ENCODE results near the gene ASCL4.

DNA sequence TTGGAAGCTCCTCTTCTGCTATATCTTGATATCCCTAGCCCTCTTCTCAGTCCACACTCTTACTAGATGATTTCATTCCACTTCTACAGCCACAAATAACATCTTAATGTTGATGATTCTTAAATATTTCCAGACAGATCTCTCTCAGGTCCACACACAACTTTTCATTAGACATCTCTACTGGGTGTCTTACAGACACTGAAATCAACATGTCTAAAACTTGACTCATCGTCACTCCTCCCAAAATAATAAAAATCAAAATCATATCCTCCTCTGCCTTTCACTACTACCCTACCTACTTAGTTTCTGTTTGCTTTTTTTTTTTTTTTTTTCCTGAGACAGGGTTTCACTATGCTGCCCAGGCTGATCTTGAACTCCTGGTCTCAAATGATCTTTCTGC is 25.4 kb upstream of the ASCL4 start:
- TF ChIP-seq POU5F1 (IDR thresholded peaks at IDR 0.05; ENCODE audit: low read depth, low read length) (no peak), TBP (IDR thresholded peaks at IDR 0.05; ENCODE audit: low read depth, low read length) (no peak), POLR2AphosphoS5 (IDR thresholded peaks at IDR 0.05; ENCODE audit: low read depth, low read length) (no peak), POLR2A (IDR thresholded peaks at IDR 0.05; ENCODE audit: control extremely low read depth in 1 of 2, low read depth in 2 of 2, low read length in 2 of 2) (no peak), SIX5 (IDR thresholded peaks at IDR 0.05; ENCODE audit: low read depth, low read length) (no peak), MAFK (IDR thresholded peaks at IDR 0.05; ENCODE audit: low read depth, low read length) (no peak), SAP30 (IDR thresholded peaks at IDR 0.05; ENCODE audit: insufficient read depth, insufficient replicate concordance, low read length) (no peak), USF2 (IDR thresholded peaks at IDR 0.05; ENCODE audit: low read length) (no peak), CHD2 (IDR thresholded peaks at IDR 0.05; ENCODE audit: low read length) (no peak), SRF (IDR thresholded peaks at IDR 0.05; ENCODE audit: low read depth, low read length) (no peak)
- TF ChIP-seq, protein P1, sequence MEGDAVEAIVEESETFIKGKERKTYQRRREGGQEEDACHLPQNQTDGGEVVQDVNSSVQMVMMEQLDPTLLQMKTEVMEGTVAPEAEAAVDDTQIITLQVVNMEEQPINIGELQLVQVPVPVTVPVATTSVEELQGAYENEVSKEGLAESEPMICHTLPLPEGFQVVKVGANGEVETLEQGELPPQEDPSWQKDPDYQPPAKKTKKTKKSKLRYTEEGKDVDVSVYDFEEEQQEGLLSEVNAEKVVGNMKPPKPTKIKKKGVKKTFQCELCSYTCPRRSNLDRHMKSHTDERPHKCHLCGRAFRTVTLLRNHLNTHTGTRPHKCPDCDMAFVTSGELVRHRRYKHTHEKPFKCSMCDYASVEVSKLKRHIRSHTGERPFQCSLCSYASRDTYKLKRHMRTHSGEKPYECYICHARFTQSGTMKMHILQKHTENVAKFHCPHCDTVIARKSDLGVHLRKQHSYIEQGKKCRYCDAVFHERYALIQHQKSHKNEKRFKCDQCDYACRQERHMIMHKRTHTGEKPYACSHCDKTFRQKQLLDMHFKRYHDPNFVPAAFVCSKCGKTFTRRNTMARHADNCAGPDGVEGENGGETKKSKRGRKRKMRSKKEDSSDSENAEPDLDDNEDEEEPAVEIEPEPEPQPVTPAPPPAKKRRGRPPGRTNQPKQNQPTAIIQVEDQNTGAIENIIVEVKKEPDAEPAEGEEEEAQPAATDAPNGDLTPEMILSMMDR (IDR thresholded peaks at IDR 0.05; ENCODE audit: control extremely low read depth in 1 of 3, insufficient read depth in 1 of 3, low read depth in 1 of 3, low read length in 3 of 3) = no peak

Data from H1 (cell line).